ACHN (cell line): ENCODE measurements around the gene ALOXE3.

ENCODE experiments used
- DNase-seq: peaks from one replicate; pipeline ENCODE4 v3.0.0-alpha.2; 2015
- in situ Hi-C: cut with HindIII; loops from 2 replicates; pipeline ENCODE4 v1.10.0; 2017; ENCODE audit warnings: low sequenced_read_pairs, low pct_ligation_motif_present, low pct_unique_long_range_greater_than_20kb

Gene ALOXE3

DNA sequence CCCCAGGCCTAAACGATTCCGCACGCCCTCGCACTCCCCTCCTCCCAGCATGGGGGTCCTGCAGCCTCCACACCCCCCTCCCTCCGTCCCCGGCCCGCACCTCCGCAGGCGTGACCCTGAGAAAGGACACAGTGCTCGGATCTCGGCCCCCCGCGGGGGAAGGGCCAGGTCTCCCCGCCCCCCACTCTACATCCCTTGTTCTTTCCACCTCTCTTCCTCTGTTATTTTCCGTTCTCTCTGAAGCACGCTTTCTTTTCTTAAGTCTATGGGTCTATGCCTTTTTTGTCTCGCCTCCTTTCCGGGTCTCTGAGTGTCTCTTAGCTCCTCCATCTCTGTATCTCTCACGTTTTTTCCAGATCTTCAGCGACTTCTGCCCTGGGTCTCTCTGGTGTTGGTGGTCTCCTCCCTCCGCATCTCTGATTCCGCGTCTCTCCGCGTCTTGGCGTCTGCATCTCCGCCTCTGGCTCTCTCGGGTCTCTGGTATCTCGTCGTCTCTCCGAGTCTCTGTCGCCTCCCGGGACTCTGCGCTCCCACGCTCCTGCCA lies 7.7 kb upstream of the ALOXE3 start:
- DNase-seq = peak; percentile 68
- in situ Hi-C loops = no loop called here

DNA sequence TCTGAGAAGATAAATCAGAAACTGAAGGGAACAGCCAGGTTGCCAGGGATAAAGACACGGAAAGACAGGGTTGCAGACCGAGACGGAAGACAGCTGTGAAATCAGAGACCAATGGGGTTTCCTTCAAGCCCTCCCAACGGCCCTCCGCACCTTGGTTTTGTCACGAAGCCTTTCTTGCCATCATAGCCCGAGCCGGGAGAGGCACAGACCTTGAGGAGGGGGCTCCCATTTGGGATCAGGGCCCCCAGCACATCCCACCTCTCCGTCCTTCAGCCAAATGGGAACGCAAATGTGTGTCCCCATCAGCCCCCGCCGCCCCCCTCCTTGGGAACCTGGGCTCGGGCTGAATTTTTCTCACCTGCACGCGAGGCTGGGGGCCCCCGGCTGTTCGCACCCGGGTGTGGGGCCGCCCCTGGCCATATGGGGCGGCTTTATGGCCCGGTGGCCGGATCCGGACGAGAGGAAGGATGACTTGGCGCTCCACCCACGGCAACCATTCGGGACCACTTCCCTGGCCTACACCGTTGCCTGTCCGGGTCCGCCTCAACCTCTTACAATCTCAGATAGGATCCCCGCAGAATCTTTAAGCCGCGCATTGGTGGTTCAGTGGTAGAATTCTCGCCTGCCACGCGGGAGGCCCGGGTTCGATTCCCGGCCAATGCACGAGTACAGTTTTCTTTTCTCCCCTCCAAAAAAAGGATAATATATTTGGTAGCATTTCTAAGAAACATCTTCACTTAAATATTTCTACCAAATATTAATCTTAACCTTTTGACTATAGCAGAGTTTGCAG lies 7.0 kb upstream of the ALOXE3 start:
- peak; percentile 79 for DNase-seq
- in situ Hi-C loops = no loop called here

DNA sequence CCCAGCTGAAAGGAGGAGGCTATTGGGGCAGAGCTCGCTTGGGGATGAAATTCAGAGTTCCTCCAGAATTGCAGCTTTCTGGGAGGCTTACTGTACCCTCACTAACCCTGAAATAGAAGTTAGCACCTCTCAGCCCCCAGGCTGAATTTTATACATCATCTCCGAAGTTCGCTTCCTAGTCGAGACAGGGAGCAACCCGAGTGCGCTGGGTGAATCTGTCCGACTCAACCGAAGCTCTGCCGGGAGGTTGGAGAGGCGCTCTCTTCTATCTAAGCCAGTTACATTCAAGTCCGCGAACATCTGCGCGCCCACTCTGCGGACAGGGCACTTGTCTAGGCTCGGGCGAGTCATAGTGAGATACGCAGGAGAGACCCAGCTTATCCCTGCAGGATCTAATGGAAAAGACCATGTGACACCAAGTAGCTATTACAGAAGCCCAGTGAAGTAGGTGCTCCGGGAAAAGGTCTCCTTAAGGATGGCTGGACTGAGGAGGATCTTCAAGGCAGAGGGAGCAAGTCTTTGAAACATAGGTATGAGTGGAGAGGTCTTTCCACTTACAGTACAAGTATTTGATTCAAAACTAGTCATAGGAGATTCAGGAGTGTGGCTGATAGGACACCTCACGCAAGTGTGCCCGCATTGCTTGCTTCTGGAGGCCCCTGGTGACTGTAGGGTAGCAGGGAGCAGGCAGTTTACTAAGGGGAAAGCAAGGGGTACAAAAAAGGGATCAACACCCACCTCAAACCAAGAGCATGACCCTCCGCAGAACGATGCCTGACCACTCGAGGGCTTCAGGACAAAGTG lies 6.2 kb upstream of the ALOXE3 start:
- DNase-seq = peak; percentile 48
- in situ Hi-C loops = no loop called here

DNA sequence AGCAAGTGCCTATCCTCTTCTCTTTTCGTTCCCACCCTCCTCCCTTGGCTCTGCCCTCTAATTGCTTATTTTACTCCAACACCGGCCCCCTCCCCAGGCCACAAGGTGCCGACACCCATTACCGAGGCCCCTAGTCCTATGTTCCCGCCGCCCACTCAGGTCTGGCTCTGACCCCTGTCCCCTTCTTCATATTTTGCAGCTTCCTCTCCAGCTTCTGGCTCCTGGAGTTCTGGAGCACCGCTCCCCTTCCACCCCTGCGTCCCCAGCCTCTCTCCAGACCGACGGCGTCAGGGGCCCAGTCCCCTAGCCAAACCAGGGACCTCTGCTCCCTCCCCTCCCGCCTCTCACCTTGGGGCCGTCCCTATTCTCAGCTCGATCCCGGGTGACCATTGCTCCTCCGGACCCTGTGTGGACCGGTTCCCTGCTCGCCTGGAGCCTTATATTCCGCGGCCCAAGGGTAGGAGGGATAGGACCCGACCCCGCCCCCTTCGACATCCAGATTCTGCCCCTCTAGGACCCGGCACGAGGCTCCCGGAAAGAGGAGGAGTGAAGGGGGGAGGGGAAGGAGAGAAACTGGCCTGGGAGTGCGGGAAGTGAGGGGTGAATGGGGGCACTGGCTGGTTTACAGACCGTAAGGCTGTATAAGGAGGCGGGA lies 5.5 kb upstream of the ALOXE3 start, which contains the start of gene HES7:
HES7 (minus strand) TSS at position 412 of the 655 bp plus-strand sequence; CDS start at position 390, 22 bp downstream.
- DNase-seq = peak; percentile 72
- in situ Hi-C loops = no loop called here

DNA sequence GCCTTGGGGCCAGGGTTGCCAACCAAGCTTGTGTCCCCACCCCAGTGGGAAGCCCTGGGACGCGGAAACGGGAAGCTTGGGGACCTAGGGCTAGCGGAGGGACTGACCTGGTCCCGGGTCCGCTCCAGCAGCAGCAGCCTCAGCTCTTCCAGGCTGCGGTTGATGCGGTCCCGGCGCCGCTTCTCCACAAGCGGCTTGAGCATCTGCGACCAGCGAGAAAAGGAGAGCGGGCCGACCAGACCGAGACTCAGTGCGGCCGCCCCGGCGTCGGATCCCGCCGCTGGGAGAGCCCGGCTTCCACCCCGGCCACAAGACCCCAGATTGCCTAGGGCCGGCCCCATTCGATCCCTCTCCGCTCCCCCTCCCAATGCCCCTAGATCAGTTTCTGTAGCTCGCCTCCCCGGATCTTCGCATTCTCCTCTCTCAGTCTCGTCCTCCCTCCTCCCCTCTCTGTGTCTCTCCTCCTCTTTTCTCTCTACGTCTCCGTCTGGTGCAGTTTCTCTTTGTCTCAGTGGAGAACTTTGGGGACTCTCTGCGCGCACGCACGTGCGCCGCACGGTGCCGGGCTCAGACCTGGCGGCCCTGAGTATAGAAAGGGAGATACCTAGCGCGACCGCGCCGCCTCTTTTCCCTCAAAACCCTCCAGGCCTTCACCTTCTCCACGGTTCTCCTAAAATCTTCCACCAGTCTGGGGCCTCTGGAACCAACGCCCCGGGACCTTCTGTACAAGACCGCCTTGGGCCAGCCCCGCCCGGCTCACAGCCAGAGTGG lies 4.8 kb upstream of the ALOXE3 start:
- DNase-seq = peak; percentile 47

DNA sequence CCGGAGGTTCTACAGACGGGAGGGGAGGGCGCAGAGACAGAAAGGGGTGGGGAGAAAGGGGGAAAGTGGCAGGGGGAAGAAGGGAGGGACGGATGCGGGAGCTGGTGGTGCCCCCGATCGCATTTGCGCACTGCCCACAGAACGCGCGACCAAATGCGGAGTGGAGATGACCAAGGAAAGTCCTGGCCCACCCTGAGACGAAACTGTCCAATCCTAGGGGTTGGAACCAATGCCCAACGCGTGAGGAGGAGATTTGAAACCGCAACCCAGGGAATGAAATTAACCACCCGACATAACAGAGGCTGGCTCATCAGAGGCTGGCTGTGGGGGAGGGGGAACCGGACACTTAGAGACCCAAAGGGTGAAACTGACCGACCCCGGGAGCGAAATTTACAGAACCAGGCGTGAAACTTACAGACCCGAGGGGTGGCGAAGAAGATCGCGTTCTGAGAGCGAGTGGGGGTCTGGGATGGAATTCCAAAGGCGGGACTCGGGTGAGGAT lies 4.2 kb upstream of the ALOXE3 start:
- peak; percentile 67 for DNase-seq
- in situ Hi-C loops = no loop called here

More for the DNA sequence above, 4.8 kb upstream of the ALOXE3 start:
- in situ Hi-C loops = no loop called here

DNA sequence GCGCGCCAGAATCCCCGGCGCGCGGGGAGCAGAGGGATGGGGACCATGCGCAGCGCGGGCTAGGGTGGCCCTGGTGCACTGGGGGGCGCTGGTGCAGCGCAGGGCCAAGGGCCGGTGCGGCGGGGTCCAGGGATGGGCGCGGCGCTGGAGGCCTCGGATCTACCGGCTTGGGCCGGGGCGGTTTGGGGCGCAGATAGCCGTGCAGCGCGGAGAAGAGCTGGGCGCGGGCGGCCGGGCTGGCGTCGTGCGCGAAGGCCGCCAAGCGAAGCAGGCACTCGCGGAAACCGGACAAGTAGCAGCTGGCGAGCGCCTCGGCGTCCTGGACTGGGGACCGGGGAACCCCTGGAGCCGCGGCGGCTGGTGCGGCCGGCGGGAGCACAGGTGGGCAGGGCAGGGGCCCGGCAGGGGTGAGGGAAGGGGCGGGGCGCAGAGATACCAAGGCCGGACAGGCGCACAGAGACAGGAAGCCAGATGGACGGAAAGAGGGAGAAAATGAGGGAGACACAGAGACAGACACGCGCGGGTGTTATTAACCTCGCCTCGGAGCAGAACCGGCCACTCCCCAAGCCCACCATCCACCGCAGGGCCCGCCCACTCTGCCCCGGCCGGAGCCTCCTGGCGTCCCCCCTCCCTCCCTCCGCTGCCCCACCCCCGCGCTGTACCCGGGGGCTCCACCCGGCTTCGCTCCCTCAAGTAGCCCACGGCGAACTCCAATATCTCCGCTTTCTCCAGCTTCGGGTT lies 3.5 kb upstream of the ALOXE3 start:
- in situ Hi-C loops = no loop called here
- peak; percentile 85 for DNase-seq

DNA sequence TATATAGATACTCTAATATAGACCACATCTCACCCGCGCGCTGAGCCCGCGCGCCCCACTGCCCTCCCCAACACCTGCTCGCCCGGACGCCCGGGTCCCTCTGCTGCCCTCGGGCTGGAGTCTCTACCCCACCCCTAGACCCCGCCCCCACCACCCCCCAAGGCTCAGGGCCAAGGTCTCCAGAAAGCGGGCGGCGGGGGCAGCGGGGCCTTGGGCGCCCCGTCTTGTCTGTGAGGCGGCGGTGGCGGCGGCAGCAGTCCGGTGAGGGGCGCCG lies 3.0 kb upstream of the ALOXE3 start:
- in situ Hi-C loops = no loop called here
- DNase-seq = no peak

DNA sequence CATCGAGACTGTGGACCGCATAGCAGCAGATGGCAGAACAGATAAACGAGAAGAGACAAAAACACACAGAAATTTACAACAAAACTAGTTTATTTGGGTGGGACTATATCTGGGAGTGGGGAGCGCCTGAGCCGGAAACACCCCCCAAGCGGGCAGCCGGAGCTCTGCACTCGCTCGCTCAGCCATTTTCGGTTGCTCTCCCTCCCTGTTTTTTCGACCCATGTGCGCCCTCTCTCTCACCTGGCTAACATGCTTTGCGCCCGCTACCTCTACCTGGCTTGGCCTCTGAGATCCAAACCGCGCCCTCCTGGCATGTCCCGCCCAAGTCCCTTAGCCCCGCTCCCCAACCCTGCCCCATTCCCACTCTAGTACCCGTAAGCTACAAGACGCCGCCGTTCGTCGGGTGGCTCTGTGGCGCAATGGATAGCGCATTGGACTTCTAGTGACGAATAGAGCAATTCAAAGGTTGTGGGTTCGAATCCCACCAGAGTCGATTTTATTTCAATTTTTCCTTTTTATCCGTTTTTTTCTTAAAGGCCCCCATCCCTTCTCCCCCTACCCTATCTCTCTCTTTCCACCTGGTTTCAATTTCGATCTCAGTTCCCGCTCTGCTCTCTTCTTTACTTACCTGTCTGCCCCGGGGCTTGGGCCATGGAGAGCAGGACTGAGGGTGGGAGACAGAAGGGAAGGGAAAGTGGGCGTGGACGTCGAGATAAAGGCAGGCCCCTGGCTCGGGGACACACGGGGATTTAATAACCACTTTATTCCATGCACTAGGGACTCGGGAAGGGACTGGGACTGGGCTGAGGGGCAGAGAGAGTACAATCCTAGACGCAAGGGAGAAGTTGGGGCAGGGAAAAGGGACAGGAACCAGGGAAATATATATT lies 2.4 kb upstream of the ALOXE3 start:
- in situ Hi-C loops = no loop called here

DNA sequence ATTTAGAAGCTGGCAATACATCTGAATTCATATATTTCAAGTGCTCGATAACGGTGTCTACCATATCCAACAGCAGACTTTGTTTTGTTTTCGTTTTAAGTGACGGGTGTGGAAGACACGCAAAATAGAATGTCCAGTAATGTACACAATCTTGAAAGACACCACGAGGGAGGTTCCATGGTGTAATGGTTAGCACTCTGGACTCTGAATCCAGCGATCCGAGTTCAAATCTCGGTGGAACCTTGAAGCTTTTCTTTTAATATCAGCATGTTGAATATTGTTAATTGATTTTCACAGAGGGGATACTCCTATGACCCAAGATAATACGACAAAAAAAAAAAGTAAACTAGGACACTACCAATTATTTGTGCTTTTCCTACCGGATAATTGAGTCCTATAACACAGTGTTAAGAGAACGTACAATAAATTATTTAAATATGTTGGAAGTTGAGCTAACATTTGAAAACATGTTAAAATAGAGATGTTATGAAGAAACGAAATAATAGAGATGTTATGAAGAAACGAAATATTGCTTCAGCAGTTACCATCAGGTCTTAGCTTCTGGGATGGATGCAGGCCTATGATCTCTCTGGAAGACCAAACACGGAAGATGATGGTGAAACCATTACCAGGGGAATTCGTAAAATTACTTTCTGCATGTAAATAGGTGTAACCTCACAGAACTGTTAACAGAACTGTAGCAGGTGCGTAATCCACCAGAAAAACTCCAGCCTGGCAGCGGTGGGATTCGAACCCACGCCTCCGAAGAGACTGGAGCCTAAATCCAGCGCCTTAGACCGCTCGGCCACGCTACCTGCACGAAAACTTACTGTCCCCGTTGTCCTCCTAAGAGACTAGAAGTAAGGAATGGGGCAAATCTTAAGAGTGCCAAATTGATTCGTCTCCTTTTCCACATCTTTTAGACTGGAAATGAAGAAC lies 1.5 kb upstream of the ALOXE3 start:
- peak; percentile 95 for DNase-seq
- in situ Hi-C loops = no loop called here

More for the DNA sequence above, 2.4 kb upstream of the ALOXE3 start:
- DNase-seq = peak; percentile 80

DNA sequence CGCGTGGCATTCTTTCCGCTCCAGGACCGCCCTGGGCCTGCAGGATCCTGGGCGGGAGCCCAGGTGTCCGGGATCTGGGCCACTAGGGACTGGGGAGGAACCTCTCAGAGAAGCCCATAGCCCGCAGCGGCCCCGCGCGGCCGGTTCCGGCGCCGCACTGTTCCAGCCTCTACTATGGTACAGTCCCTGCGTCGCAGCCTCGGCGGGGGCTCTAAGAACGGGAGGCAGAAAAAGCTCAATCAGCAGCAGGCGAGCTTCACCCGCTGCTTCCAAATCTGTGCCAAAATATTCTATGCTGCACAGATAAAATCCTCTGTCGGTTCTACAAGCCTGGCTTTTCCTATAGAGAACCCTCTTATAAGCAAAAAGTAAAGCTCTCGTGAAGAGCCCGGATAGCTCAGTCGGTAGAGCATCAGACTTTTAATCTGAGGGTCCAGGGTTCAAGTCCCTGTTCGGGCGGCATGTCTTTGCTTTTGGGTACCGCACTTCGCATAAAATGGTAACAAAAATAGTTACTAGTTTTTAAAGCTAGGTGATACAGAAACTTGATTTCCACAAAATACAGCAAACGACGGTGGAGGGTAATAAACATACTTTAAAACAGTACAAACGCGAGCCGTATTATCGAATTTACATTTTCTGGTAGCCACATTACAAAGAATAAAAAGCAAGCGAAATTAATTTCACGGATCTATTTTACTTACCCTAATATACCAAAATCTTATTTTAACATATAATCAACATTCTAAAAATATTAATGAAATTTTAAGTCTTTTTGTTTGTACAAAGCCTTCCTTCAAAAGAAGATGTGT lies 661 bp upstream of the ALOXE3 start:
- in situ Hi-C loops = no loop called here
- peak; percentile 88 for DNase-seq

DNA sequence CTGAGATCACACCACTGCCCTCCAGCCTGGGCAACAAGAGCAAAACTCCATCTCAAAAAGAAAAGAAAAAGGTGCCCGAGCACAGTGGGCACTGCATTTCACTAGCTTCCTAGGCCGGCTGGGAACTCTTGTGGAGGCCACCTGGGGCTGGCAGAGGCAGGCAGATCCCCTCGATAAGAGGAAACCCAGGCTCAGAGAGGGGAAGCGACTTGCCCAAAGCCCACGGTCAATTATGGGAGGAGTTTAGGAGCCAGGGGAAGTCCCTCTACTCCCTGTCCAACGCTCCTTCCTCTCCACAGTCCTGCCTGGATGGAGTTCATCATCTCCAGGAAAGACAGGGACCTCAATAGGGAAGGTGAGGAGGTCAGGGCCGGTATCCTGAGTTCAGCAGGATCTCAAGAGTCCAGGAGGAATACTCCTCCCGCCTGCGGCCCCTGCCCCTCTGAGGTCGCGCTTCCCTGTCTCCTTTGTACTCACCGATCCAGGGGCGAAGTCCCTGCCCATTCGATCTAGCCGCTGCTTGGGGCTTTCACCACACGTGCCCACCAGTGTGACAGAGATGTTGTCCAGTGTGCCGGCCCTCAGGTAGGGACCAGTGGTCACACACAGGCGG lies 841 bp downstream of the ALOXE3 start:
- peak; percentile 26 for DNase-seq
- in situ Hi-C loops = no loop called here

DNA sequence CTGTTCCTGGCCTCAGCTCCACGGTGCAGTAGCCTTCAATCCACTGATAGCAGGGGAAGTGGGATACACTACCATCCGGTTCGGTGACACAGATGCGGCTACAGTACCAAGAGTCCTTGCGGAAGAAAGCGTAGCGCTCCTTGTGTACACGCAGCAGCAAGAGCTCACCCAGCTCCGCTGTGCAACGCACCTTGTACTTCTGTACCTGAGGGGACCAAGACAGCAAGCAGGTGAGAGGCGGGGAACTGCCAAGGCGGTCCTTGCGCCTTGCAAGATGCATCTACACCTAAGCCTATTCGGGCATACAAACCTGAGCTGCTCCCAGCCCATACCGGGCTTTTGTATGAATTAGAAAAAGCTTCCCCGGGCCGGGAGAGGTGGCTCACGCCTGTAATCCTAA lies 1.5 kb downstream of the ALOXE3 start:
- in situ Hi-C loops = no loop called here
- no peak for DNase-seq

DNA sequence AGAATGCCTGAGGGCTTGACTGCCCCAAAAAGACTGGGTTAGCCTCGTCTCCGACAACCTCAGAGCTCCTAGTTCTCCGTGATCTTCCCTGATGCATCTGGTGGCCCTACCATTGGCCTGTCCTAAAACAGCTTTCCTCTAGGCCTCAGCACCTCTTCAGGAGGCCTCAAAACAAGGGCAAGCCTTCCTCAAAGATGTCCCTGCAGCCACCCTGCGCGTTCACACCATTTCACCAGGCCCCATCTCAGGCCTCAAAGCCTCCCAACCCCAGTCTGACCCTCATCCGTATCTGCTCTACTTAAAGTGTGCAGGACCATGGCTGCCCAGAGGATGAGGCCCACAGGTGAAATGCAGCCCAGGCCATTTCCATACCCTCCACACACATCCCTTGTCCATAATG lies 7.4 kb downstream of the ALOXE3 start:
- in situ Hi-C loops = no loop called here
- no peak for DNase-seq

DNA sequence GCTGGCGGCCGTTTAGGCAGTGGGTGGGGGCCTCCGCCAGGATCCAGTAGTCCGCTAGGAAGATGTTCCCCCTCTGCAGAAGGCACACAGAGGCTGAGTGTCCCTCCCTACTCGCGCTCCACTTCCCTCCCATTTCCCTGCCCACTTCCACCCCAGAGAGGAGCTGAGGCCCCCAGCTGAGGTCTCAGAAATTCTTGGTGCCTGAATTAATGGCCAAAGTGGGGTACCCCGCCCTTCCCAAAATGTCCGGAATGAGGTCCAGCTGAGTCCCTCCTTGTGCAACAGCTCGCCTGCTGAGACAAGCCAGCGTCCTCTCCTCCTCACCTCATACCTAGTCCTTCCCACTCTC lies 7.9 kb downstream of the ALOXE3 start:
- in situ Hi-C loops = no loop called here
- no peak for DNase-seq
